SK-N-SH treated with all-trans-retinoic acid at 6 μM for 48 hours (cell line): ENCODE measurements around the gene HADHB.

ENCODE experiments used
- ATAC-seq: fragments of 200-7000 bp; cut with Tn5 transposase; 3 replicates; pipeline ENCODE4 v1.9.1; 2020; ENCODE audit warnings: mild to moderate bottlenecking, moderate library complexity
- ARNTL ChIP-seq: fragments of 450-650 bp; formaldehyde crosslinking; IDR thresholded peaks from 2 replicates; pipeline ENCODE4 v1.5.0; 2020; ENCODE audit warnings: low read depth, mild to moderate bottlenecking, moderate library complexity, borderline replicate concordance
- CSDC2 ChIP-seq: fragments of 250-450 bp; sonication (Bioruptor Pico); IDR thresholded peaks from 2 replicates; pipeline ENCODE4 v1.5.0; 2020; ENCODE audit warnings: mild to moderate bottlenecking, moderate library complexity
- ESRRG ChIP-seq: fragments of 250-450 bp; sonication (Bioruptor Pico); IDR thresholded peaks from 2 replicates; pipeline ENCODE4 v1.6.1; 2021; ENCODE audit warnings: mild to moderate bottlenecking
- GLIS3 ChIP-seq: fragments of 250-450 bp; sonication (Bioruptor Pico); IDR thresholded peaks from 2 replicates; pipeline ENCODE4 v1.5.0; 2020; ENCODE audit warnings: mild to moderate bottlenecking, moderate library complexity
- ISL1 ChIP-seq: fragments of 250-450 bp; sonication (Bioruptor Pico); IDR thresholded peaks from 2 replicates; pipeline ENCODE4 v2.1.2; 2022; ENCODE audit warnings: mild to moderate bottlenecking, moderate library complexity
- OSR1 ChIP-seq: fragments of 250-450 bp; sonication (Bioruptor Pico); IDR thresholded peaks from 2 replicates; pipeline ENCODE4 v1.8.0; 2022; ENCODE audit warnings: moderate library complexity, mild to moderate bottlenecking, inconsistent platforms
- PPARA ChIP-seq: fragments of 250-450 bp; sonication (Bioruptor Pico); IDR thresholded peaks from 2 replicates; pipeline ENCODE4 v1.5.0; 2020; ENCODE audit warnings: mild to moderate bottlenecking, borderline replicate concordance
- RARB ChIP-seq: fragments of 250-450 bp; sonication (Bioruptor Pico); IDR thresholded peaks from 2 replicates; pipeline ENCODE4 v1.8.0; 2021; ENCODE audit warnings: mild to moderate bottlenecking, moderate library complexity
- SNAI2 ChIP-seq: fragments of 250-450 bp; sonication (Bioruptor Pico); IDR thresholded peaks from 2 replicates; pipeline ENCODE4 v1.5.0; 2020; ENCODE audit warnings: mild to moderate bottlenecking, moderate library complexity
- TCF4 ChIP-seq: fragments of 250-450 bp; sonication (Bioruptor Pico); IDR thresholded peaks from 2 replicates; pipeline ENCODE4 v1.8.0; 2021; ENCODE audit warnings: mild to moderate bottlenecking, moderate library complexity, borderline replicate concordance
- TOX ChIP-seq: fragments of 250-450 bp; sonication (Bioruptor Pico); IDR thresholded peaks from 2 replicates; pipeline ENCODE4 v1.8.0; 2021; ENCODE audit warnings: mild to moderate bottlenecking, moderate library complexity, borderline replicate concordance
- ZFP3 ChIP-seq: fragments of 250-450 bp; sonication (Bioruptor Pico); IDR thresholded peaks from 2 replicates; pipeline ENCODE4 v1.5.0; 2020; ENCODE audit warnings: mild to moderate bottlenecking, moderate library complexity
- ZNF565 ChIP-seq: fragments of 450-650 bp; formaldehyde crosslinking; conservative IDR thresholded peaks from 2 replicates; pipeline ENCODE4 v1.5.0; 2020; ENCODE audit warnings: low read depth, mild to moderate bottlenecking, moderate library complexity
- ZNF70 ChIP-seq: fragments of 450-650 bp; formaldehyde crosslinking; IDR thresholded peaks from 2 replicates; pipeline ENCODE4 v1.5.0; 2020; ENCODE audit warnings: mild to moderate bottlenecking, moderate library complexity
- TF ChIP-seq, protein P1 (sequence below): fragments of 250-450 bp; sonication (Bioruptor Pico); IDR thresholded peaks from 2 replicates; pipeline ENCODE4 v1.5.0; 2020; ENCODE audit warnings: mild to moderate bottlenecking, moderate library complexity
- TF ChIP-seq, protein P2 (sequence below): fragments of 250-450 bp; sonication (Bioruptor Pico); IDR thresholded peaks from 2 replicates; pipeline ENCODE4 v1.5.1; 2020; ENCODE audit warnings: low read depth, mild to moderate bottlenecking, moderate library complexity
- TF ChIP-seq, protein P3 (sequence below): fragments of 250-450 bp; sonication (Bioruptor Pico); IDR thresholded peaks from 2 replicates; pipeline ENCODE4 v1.8.0; 2020; ENCODE audit warnings: mild to moderate bottlenecking, moderate library complexity, borderline replicate concordance
- TF ChIP-seq, protein P4 (sequence below): fragments of 250-450 bp; sonication (Bioruptor Pico); IDR thresholded peaks from 2 replicates; pipeline ENCODE4 v1.5.1; 2021; ENCODE audit warnings: mild to moderate bottlenecking, moderate library complexity

The HADHB gene

DNA sequence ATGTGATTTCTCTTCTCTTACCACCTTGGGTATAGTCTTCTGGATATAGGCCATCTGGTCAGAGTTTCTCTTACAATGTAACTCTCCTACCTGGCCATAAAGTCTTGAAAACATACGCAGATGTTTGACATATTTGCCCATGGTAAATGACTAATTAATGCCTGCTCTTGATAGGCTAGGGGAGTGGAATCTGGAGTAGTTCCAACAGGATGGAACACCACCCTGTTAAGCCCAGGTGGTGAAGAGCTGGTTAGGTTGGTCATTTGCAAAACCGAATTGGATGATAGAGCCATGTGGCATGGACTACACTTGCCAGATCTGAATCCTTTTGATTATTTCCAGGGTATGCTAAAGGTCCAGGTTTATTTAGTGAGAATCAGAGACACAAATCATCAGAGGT lies 36.5 kb downstream of the HADHB start (continued):
- TF ChIP-seq, protein P1, sequence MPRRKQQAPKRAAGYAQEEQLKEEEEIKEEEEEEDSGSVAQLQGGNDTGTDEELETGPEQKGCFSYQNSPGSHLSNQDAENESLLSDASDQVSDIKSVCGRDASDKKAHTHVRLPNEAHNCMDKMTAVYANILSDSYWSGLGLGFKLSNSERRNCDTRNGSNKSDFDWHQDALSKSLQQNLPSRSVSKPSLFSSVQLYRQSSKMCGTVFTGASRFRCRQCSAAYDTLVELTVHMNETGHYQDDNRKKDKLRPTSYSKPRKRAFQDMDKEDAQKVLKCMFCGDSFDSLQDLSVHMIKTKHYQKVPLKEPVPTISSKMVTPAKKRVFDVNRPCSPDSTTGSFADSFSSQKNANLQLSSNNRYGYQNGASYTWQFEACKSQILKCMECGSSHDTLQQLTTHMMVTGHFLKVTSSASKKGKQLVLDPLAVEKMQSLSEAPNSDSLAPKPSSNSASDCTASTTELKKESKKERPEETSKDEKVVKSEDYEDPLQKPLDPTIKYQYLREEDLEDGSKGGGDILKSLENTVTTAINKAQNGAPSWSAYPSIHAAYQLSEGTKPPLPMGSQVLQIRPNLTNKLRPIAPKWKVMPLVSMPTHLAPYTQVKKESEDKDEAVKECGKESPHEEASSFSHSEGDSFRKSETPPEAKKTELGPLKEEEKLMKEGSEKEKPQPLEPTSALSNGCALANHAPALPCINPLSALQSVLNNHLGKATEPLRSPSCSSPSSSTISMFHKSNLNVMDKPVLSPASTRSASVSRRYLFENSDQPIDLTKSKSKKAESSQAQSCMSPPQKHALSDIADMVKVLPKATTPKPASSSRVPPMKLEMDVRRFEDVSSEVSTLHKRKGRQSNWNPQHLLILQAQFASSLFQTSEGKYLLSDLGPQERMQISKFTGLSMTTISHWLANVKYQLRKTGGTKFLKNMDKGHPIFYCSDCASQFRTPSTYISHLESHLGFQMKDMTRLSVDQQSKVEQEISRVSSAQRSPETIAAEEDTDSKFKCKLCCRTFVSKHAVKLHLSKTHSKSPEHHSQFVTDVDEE (CRISPR knock-in tag) = no peak
- TF ChIP-seq ESRRG (CRISPR knock-in tag) = no peak
- no peak for TF ChIP-seq TCF4 (CRISPR knock-in tag)
- TF ChIP-seq, protein P2, sequence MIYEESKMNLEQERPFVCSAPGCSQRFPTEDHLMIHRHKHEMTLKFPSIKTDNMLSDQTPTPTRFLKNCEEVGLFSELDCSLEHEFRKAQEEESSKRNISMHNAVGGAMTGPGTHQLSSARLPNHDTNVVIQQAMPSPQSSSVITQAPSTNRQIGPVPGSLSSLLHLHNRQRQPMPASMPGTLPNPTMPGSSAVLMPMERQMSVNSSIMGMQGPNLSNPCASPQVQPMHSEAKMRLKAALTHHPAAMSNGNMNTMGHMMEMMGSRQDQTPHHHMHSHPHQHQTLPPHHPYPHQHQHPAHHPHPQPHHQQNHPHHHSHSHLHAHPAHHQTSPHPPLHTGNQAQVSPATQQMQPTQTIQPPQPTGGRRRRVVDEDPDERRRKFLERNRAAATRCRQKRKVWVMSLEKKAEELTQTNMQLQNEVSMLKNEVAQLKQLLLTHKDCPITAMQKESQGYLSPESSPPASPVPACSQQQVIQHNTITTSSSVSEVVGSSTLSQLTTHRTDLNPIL (CRISPR knock-in tag) = no peak

DNA sequence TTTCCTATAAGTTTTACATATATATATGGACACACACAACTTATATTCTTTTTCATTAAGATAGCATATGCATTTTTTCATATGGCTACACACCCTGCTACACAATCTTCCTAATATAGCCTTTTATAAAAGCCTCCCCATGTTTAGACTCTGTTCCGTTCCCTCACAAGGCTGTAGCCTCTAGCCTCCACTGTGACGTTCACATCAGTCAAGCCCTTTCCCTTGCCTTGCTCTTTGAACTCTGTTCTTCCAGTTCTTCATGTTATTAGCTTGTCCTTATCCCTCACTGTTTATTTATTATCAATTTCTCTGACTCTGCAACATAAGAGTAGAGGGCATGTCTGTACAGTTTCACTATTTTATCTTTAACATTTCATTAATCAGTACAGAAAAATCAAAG lies 38.9 kb downstream of the HADHB start:
- no peak for ATAC-seq
- TF ChIP-seq TCF4 (CRISPR knock-in tag) = no peak
- TF ChIP-seq PPARA = no peak
- TF ChIP-seq, protein P3, sequence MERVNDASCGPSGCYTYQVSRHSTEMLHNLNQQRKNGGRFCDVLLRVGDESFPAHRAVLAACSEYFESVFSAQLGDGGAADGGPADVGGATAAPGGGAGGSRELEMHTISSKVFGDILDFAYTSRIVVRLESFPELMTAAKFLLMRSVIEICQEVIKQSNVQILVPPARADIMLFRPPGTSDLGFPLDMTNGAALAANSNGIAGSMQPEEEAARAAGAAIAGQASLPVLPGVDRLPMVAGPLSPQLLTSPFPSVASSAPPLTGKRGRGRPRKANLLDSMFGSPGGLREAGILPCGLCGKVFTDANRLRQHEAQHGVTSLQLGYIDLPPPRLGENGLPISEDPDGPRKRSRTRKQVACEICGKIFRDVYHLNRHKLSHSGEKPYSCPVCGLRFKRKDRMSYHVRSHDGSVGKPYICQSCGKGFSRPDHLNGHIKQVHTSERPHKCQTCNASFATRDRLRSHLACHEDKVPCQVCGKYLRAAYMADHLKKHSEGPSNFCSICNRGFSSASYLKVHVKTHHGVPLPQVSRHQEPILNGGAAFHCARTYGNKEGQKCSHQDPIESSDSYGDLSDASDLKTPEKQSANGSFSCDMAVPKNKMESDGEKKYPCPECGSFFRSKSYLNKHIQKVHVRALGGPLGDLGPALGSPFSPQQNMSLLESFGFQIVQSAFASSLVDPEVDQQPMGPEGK = no peak
- TF ChIP-seq, protein P4, sequence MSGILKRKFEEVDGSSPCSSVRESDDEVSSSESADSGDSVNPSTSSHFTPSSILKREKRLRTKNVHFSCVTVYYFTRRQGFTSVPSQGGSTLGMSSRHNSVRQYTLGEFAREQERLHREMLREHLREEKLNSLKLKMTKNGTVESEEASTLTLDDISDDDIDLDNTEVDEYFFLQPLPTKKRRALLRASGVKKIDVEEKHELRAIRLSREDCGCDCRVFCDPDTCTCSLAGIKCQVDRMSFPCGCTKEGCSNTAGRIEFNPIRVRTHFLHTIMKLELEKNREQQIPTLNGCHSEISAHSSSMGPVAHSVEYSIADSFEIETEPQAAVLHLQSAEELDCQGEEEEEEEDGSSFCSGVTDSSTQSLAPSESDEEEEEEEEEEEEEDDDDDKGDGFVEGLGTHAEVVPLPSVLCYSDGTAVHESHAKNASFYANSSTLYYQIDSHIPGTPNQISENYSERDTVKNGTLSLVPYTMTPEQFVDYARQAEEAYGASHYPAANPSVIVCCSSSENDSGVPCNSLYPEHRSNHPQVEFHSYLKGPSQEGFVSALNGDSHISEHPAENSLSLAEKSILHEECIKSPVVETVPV = no peak

DNA sequence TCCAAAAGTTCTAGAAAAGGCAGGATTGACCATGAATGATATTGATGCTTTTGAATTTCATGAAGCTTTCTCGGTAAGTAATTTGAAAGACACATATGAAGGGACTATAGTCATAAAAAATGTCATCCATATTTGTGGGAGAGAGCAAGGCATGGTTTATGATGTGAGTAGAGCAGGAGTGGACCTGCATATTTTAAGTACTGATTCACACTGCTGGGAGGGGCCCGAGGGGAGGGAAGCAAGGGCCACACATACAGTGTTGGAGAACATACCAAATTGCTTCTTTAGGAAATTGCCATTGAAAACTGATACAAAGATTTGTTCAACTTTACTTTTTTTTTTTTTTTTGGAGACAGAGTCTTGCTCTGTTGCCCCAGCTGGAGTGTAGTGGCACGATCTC lies 39.4 kb downstream of the HADHB start:
- TF ChIP-seq PPARA (no peak), ZFP3 (CRISPR knock-in tag) (no peak), OSR1 (CRISPR knock-in tag) (no peak), ZNF565 (CRISPR knock-in tag) (no peak), SNAI2 (no peak), ZNF70 (CRISPR knock-in tag) (no peak)
- ATAC-seq = peak; percentile 73; the same call in 2 of the 3 replicates

DNA sequence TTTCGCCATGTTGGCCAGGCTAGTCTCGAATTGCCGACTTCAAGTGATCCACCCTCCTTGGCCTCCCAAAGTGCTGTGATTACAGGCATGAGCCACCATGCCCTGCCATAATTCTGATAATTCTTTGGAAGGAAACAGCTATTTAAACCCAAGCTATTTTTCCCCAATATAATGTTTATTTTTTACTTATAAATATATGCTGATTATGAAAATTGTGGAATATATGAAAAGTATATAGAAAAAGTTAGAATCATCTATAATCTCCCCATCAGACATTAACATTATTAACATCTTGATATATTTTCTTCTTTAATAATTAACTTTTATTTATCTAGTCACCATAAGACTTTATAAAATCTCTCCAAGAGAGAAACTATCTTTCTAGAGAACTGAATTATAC lies 41.2 kb downstream of the HADHB start:
- no peak for ATAC-seq
- TF ChIP-seq, protein P1 (CRISPR knock-in tag) = no peak

DNA sequence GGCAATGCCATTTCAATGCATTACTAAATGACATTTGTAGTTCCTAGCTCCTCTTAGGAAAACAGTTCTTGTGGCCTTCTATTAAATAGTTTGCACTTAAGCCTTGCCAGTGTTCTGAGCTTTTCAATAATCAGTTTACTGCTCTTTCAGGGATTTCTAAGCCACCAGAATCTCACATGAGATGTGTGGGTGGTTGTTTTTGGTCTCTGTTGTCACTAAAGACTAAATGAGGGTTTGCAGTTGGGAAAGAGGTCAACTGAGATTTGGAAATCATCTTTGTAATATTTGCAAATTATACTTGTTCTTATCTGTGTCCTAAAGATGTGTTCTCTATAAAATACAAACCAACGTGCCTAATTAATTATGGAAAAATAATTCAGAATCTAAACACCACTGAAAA lies 45.3 kb downstream of the HADHB start:
- no peak for ATAC-seq
- TF ChIP-seq, protein P2 (CRISPR knock-in tag) = no peak
- no peak for TF ChIP-seq PPARA
- no peak for TF ChIP-seq RARB (CRISPR knock-in tag)
- no peak for TF ChIP-seq ZFP3 (CRISPR knock-in tag)
- no peak for TF ChIP-seq ISL1
- TF ChIP-seq, protein P3 = no peak
- TF ChIP-seq ARNTL (CRISPR knock-in tag) = no peak
- TF ChIP-seq TOX (CRISPR knock-in tag) = no peak
- TF ChIP-seq ZNF565 (CRISPR knock-in tag) = no peak
- no peak for TF ChIP-seq GLIS3 (CRISPR knock-in tag)
- no peak for TF ChIP-seq TCF4 (CRISPR knock-in tag)
- TF ChIP-seq CSDC2 (CRISPR knock-in tag) = no peak
